ENCODE data around the gene CYTH1.
"Not testable (repeated sequence)": the region's sequence is repeated elsewhere in the genome, so short reads cannot be mapped to it uniquely, and the experiment has no call there.

The CYTH1 gene

GRCh38 chr17:78673395-78673794 is 108.7 kb downstream of the CYTH1 start:
- H3K36me3 ChIP-seq (ENCODE audit: insufficient read depth, low read length), result 0 out of 2 replicates have a peak, but pooled peaks cover 4% of the 10 kb centered on the region

DNA sequence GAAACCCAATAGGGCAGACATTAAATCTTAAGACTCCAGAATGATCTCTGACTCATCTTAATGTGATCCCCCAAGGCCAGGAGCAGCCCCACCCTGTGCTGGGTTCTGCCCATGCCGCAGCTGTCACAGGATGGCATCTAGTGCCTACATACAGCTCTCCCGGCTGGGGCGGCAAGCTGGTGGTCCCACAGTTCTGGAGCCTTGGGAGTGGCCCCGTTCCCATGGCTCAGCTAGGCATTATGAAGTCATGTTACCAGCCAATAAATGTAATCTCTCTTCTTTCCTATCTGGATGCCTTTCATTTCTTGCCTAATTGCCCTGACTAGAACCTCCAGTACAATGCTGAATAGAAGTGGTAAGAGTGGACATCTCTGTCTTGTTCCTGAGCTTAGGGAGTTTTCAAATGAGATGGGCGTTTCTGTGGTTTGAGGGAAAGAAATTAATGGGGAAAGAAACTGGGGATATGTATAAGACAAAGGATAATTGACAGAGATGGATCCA is 109.2 kb downstream of the CYTH1 start:
- no peak overlapping the region for H3K9ac ChIP-seq (ENCODE audit: low read depth, low read length)
- no peaks in the 10 kb centered on the region for H3K9me3 ChIP-seq (ENCODE audit: control insufficient read depth, insufficient read depth, low read length)

More at GRCh38 chr17:78673395-78673794, 108.7 kb downstream of the CYTH1 start:
- no peaks in the 10 kb centered on the region for H3K4me1 ChIP-seq (ENCODE audit: insufficient read depth, low read length)
- no peak overlapping the region for H3K9ac ChIP-seq (ENCODE audit: low read depth, low read length)
- H3K9me3 ChIP-seq (ENCODE audit: control insufficient read depth, insufficient read depth, low read length), result no peaks in the 10 kb centered on the region

DNA sequence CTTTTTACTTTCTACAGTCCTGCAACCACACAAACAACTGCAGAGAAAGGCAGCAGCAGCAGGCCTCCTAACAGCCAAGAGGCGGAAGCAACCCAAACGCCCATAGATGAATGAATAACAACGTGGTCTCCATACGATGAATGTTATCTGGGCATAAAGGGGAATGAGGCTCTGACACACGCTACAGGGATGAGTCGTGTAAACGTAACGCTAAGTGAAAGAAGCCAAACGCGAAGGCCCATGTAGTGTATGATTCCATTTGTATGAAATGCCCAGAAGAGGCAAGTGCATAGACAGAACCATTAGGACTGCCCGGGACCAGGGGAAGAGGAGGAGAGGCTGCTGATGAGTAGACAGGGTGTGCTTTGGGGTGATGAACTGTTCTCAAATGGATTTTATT is 110.1 kb downstream of the CYTH1 start:
- Histone ChIP-seq H3K4me1 (ENCODE audit: insufficient read depth, low read length) (no peaks in the 10 kb centered on the region), H3K9ac (ENCODE audit: low read depth, low read length) (no peak overlapping the region), H3K36me3 (ENCODE audit: insufficient read depth, low read length) (no peaks in the 10 kb centered on the region), H3K9me3 (ENCODE audit: control insufficient read depth, insufficient read depth, low read length) (no peaks in the 10 kb centered on the region)

More for the DNA sequence above, 109.2 kb downstream of the CYTH1 start:
- Histone ChIP-seq H3K36me3 (ENCODE audit: insufficient read depth, low read length) (0 out of 2 replicates have a peak, but pooled peaks cover 4% of the 10 kb centered on the region), H3K4me1 (ENCODE audit: insufficient read depth, low read length) (no peaks in the 10 kb centered on the region)

DNA sequence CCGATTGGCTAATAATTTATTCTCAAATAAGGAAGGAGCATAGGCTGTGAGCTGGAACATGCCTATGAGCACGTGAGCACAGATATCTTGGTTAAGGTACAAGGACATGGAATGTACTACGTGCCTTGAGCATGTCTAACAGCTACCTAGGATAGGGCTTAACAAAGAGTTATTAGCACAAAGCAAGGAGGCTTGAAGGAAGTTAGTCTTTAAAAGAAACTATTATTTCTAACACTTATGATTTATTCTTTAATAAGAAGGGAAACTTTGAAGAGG is 110.4 kb downstream of the CYTH1 start:
- H3K4me1 ChIP-seq (ENCODE audit: insufficient read depth, low read length); H3K36me3 ChIP-seq (ENCODE audit: insufficient read depth, low read length); H3K9ac ChIP-seq (ENCODE audit: low read depth, low read length); H3K9me3 ChIP-seq (ENCODE audit: control insufficient read depth, insufficient read depth, low read length): not testable (repeated sequence)

- Histone ChIP-seq H3K9me3 (ENCODE audit: control insufficient read depth, insufficient read depth, low read length) (no peaks in the 10 kb centered on the region), H3K36me3 (ENCODE audit: insufficient read depth, low read length) (no peaks in the 10 kb centered on the region), H3K4me1 (ENCODE audit: insufficient read depth, low read length) (no peaks in the 10 kb centered on the region), H3K9ac (ENCODE audit: low read depth, low read length) (no peak overlapping the region)
Measured at GRCh38 chr17:78670850-78671725, 111.0 kb downstream of the CYTH1 start.

DNA sequence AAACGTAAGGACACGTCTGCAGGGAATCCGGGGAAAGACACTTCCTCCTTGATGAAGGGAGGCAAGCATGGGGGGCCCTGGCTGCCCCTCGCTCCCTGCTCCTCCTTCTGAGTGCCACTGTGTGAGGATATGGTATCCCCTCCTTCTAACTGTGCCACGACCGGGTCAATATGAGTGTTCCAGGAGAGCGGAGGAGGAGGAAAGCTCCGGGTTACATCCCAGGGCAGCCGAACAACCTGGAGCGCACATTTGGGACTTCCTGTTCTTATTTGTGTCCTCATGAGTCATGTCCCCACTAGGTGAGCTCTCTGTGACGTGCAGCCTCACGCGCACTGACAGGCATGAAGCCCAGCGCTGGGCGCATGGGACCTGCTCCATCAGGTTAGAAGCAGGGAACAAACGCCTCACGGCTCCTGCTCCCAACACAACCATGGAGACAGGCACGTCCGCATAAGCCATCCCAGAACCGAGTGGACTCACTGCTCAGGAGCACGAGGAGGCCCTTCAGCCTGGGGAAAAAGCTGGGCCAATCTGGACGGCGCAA is 112.0 kb downstream of the CYTH1 start:
- Histone ChIP-seq H3K9ac (ENCODE audit: low read depth, low read length) (no peak overlapping the region), H3K9me3 (ENCODE audit: control insufficient read depth, insufficient read depth, low read length) (no peaks in the 10 kb centered on the region), H3K4me1 (ENCODE audit: insufficient read depth, low read length) (no peaks in the 10 kb centered on the region), H3K36me3 (ENCODE audit: insufficient read depth, low read length) (no peaks in the 10 kb centered on the region)

DNA sequence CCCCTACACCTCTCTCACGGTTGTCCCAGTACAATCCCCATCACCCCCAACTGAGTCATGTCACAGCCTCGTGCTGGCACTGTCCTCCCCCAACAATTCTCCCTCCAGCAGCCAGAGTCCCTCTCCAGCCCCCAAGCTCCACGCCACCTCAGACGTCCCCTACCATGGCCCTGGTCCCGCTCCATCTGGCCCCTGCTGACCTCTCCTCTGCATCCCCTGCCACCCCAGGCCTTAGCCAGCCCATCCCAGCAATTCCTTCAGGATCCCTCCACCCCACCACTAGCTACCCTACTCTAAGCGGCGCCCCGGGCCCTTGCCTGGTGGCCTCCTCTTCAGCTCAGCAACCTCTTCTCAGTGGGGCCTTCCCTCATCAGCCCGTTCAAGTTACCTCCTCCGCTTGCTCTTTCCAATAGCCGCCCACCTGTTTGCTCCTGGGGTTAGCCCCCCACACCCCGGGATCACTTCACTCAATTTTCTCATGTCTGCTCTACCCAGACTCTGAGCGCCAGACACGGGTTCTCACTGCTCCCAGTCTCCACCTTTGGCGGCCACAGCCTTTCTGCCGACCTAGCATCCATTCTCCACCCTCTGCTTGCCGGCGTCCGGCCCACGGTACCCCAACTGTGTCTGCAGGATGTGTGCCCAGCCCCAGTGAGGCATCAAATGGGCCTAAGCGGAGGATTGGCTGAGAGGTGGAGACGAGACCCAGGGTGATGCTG is 112.7 kb downstream of the CYTH1 start:
- Histone ChIP-seq H3K4me1 (ENCODE audit: insufficient read depth, low read length) (no peaks in the 10 kb centered on the region), H3K36me3 (ENCODE audit: insufficient read depth, low read length) (no peaks in the 10 kb centered on the region), H3K9ac (ENCODE audit: low read depth, low read length) (no peak overlapping the region), H3K9me3 (ENCODE audit: control insufficient read depth, insufficient read depth, low read length) (no peaks in the 10 kb centered on the region)

- Histone ChIP-seq H3K9me3 (ENCODE audit: control insufficient read depth, insufficient read depth, low read length) (no peaks in the 10 kb centered on the region), H3K4me1 (ENCODE audit: insufficient read depth, low read length) (no peaks in the 10 kb centered on the region), H3K36me3 (ENCODE audit: insufficient read depth, low read length) (no peaks in the 10 kb centered on the region), H3K9ac (ENCODE audit: low read depth, low read length) (no peak overlapping the region)
Measured at GRCh38 chr17:78668847-78669246, 113.2 kb downstream of the CYTH1 start.

DNA sequence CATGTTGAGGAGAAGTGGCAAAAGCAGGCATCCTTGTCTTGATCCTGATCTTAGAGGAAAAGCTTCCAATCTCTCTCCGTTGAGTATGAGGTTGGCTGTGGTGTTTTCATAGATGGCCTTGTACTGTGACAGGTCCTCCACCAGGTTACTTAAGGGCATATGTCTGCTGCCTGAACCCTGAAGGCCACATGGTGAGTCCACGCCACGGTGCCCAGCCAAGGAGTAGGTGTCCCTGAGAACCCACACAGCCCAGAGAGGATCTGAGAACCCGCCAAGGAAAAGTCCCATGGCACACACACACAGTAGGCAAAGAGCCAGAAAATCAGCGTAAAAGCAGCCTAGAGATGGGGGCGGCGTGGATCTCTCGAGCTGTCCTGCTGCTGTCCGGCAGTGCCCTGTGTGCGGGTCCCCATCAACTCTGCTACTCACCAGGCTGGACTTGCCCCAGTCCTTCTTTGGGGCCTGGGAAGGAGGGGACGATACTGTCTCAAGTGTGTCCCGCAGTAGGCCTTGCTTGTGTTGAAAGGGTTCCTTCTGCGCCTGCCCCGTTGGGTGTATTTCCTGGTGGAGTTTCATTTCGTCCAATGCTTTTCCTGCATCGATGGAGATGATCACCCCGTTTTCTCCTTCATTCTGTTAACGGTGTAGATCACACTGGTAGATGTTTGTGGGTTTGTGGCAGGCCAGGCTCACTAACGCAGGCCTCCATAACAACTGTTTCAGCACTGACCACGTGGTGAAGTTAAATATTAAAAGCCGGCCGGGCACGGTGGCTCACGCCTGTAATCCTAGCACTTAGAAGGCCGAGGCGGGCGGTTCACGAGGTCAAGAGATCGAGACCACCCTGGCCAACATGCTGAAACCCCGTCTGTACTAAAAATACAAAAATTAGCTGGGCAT is 114.1 kb downstream of the CYTH1 start:
- Histone ChIP-seq H3K9ac (ENCODE audit: low read depth, low read length) (no peak overlapping the region), H3K9me3 (ENCODE audit: control insufficient read depth, insufficient read depth, low read length) (no peaks in the 10 kb centered on the region), H3K36me3 (ENCODE audit: insufficient read depth, low read length) (no peaks in the 10 kb centered on the region), H3K4me1 (ENCODE audit: insufficient read depth, low read length) (no peaks in the 10 kb centered on the region)

- H3K9me3 ChIP-seq (ENCODE audit: control insufficient read depth, insufficient read depth, low read length), result no peaks in the 10 kb centered on the region
- no peak overlapping the region for H3K9ac ChIP-seq (ENCODE audit: low read depth, low read length)
- H3K4me1 ChIP-seq (ENCODE audit: insufficient read depth, low read length), result no peaks in the 10 kb centered on the region
- H3K36me3 ChIP-seq (ENCODE audit: insufficient read depth, low read length), result no peaks in the 10 kb centered on the region
Measured at GRCh38 chr17:78667091-78667490, 115.0 kb downstream of the CYTH1 start.

DNA sequence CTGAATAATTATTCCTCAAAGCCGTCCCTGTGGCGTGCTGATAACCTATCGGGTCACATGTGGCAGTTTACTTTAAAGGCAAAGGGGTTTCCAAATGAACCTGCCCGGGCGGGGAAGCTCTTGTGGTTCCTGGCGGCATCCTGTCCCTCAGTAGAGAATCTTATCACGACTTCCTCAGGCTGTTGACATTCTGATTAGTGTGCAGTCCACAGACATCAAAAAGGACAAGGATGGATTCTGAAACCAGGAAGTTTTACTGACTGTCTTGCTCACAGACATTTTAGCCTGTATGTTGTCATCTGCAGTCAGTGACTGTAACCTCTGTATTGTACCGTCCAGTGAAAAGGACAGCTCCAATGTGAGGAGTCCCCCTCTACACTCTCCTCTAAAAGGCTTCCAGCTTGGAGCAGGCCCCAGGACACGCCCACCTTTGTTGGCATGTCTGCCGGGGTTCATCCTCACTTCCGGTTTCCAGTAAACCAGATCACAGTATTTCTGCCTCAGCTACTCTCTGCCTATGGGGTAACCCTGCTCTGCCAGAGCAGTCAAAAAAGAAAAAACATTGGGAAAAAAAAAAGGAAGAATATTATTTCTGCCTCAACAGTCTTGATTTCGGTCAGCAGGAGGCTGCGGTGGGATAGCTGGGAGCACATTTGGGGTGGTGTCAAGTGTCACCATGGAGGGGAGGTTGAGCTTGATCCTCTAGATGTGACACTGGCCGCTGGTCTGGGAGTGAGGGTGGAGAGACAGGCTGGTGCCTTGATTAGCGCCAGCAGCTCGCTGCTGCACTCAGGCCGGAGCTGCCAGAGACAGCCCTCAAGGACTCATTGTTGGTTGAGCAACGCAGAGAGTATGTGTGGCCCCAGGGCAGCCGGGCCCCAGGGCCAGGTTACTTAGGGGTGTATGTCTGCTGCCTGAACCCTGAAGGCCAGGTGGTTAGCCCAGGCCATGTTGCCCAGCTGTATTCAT is 115.8 kb downstream of the CYTH1 start:
- H3K9me3 ChIP-seq (ENCODE audit: control insufficient read depth, insufficient read depth, low read length), result no peaks in the 10 kb centered on the region
- no peaks in the 10 kb centered on the region for H3K36me3 ChIP-seq (ENCODE audit: insufficient read depth, low read length)
- no peaks in the 10 kb centered on the region for H3K4me1 ChIP-seq (ENCODE audit: insufficient read depth, low read length)
- H3K9ac ChIP-seq (ENCODE audit: low read depth, low read length), result no peak overlapping the region

GRCh38 chr17:78665387-78665951 is 116.6 kb downstream of the CYTH1 start:
- Histone ChIP-seq H3K9ac (ENCODE audit: low read depth, low read length) (no peak overlapping the region), H3K4me1 (ENCODE audit: insufficient read depth, low read length) (no peaks in the 10 kb centered on the region), H3K9me3 (ENCODE audit: control insufficient read depth, insufficient read depth, low read length) (no peaks in the 10 kb centered on the region), H3K36me3 (ENCODE audit: insufficient read depth, low read length) (no peaks in the 10 kb centered on the region)
